GM23338 (cell line): ENCODE results near the gene PSMB7.

Experiments used
- CTCF ChIP-seq, 2 experiments: fragments of 200-600 bp in 1 of 2; sonication (generic) in 1 of 2; conservative IDR thresholded peaks; 2 replicates each; pipeline versions ENCODE4 v1.5.1 to v1.6.1; 2016 to 2017; ENCODE audit warnings: antibody characterized with exemption in 2 of 2, low read depth in 2 of 2, mild to moderate bottlenecking in 2 of 2, moderate library complexity in 1 of 2
- EZH2 ChIP-seq: fragments of 200-600 bp; sonication (generic); IDR thresholded peaks from one replicate; pipeline ENCODE4 v1.8.0; 2017; ENCODE audit warnings: antibody characterized with exemption, mild to moderate bottlenecking, low read depth; ENCODE audit not compliant: unreplicated experiment

- TF ChIP-seq CTCF (conservative IDR thresholded peaks at IDR 0.05; ENCODE audit: low read depth in 2 of 2) (no peak), EZH2 (no peak)
Measured at GRCh38 chr9:124403246-124403645, 12.0 kb downstream of the PSMB7 start.
